Stimulated activated CD8-positive, alpha-beta memory T cell treated with anti-CD3 and anti-CD28 coated beads, Interleukin-7, amount 100 ng/mL, for 24 hours (primary cell): Measurements from ENCODE around the gene C2orf81.
"Not testable (repeated sequence)": the region's sequence is repeated elsewhere in the genome, so short reads cannot be mapped to it uniquely, and the experiment has no call there.

Experiments
- DNase-seq: peaks from one replicate; pipeline ENCODE4 v3.0.0-alpha.2; 2020; ENCODE audit warnings: low read depth

The C2orf81 gene

DNA sequence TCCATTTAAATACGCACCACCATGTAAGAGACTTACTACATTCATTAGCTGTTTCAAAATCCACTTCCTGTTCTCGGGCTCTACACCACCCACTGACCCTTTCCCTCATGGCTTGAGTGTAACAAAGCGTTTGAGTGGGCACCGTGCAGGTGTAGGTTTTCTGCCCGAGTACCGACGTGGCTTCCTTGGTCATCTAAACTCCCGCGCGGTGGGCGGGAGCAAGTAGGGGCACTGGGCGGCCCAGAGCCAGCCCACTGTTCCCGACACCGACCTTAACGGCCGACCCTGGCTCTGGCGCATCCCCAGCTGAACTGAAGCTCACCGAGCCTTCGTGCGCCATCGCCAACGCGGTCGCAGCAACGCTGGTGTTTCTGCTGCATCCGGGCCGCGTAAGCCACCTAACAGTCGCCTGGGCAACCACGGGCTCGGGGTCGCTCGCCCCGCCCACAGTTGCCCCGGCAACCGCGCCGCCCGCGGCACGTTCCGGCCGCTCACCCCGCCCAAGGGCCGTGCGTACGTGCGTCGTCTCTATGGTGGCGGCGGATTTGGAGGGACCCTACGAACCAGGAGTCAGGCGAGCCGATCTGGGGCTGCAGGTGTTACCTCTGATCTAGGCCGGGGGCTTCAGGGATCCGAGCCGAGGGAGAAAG lies at the start of gene C2orf81, which contains the start of gene WDR54:
Gene C2orf81 (minus strand): TSS at position 399 of the 650 bp plus-strand sequence. CDS start 59 bp downstream, at position 340.
Gene WDR54 (plus strand): TSS at position 510 of the 650 bp plus-strand sequence. CDS start 424 bp downstream, outside the sequence.
- peak; percentile 77 for DNase-seq

DNA sequence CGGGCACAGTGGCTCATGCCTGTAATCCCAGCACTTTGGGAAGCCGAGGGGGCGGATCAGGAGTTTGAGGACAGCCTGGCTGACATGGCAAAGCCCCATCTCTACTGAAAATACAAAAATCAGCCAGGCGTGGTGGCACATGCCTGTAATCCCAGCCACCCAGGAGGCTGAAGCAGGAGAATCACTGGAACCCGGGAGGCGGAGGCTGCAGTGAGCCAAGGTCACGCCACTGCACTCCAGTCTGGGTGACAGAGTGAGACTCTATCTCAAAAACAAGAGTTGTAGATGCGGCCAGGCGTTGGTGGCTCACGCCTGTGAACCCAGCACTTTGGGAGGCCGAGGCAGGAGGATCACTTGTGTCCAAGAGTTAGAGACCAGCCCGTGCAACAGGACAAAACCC lies 49.3 kb upstream of the C2orf81 start:
- DNase-seq, result not testable (repeated sequence)

- no peak for DNase-seq
Observed at GRCh38 chr2:74464406-74464805, 43.0 kb upstream of the C2orf81 start.

DNA sequence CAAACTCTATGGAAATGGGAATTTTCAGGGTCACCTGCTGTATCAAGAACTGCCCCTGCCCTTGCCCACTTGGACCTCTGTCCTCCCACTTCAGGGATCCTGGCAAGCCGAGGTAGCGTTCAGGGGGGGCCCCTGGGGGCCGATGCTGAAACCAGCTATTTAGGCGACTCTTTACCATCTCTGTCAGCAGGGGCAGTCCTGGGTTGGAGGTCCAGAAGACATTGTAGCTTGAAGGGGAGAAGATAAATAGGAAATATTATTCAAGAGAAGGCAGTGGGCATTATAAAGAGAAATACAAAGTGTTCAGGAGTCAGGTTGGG lies 41.3 kb upstream of the C2orf81 start:
- DNase-seq, result no peak

GRCh38 chr2:74462054-74462785 lies 40.8 kb upstream of the C2orf81 start:
- no peak for DNase-seq

DNA sequence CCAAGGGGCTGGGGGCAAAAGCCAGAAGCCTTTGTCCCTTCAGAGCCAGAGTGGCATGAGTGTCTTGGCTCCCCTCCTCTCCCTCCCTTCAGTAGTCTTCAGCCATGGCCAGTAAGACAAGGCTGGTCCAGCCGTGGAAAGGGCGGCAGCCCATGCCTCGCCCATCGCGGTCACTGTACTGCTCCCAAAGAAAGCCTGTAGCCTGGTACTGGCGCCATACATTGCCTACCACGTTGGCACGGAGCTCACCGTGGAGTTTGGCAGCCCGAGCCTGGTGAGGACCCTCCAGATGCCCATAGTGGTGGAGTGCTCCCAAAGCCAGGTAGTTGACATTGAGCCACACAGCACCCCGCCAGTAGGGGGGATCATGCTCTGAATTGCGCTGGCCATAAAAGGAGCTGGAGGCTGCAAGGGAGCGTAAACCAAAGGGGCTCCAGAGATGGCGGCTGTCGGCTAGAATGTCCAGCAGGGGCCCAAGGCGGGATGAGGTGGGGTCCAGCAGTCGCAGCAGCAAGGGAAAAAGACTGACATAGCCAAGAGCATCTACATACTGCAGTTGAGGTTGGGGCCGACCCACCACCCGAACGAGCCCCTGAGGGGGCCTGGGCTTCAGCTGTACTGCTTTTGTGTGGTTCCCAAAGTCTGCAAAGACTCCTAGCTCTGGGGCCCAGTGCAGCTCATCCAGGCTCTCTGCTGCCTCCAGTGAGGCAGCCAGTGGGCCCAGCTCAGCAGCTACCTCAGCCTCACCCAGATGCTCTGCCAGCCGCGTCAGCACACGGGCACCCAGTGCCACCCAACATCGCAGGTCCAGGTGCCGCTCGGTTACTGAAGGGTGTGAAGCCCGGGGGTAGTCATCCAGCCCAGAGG lies 40.0 kb upstream of the C2orf81 start:
- no peak for DNase-seq

GRCh38 chr2:74460187-74460586 lies 38.8 kb upstream of the C2orf81 start:
- not testable (repeated sequence) for DNase-seq

GRCh38 chr2:74459503-74460118 lies 38.2 kb upstream of the C2orf81 start:
- not testable (repeated sequence) for DNase-seq

DNA sequence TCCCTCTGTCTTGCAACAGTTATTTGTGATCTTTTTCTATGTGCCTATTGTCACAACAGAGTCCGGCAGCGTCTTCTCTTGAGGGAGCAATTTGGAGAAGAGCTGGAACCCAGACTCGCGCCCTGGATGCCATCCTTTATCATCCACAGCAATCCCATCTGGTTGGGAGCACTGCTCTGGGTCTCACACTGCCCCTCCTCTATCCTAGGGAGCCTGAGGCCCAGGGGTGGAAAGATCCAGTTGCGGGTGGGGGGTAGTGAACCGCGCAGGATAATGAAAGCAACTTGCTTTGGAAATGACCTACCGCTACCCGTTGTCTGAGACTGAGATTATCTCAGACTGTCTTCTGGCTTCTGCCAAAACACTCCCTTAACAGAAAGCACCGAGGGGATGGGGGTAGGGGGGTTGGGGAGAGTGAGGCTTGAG lies 37.5 kb upstream of the C2orf81 start:
- no peak for DNase-seq

DNA sequence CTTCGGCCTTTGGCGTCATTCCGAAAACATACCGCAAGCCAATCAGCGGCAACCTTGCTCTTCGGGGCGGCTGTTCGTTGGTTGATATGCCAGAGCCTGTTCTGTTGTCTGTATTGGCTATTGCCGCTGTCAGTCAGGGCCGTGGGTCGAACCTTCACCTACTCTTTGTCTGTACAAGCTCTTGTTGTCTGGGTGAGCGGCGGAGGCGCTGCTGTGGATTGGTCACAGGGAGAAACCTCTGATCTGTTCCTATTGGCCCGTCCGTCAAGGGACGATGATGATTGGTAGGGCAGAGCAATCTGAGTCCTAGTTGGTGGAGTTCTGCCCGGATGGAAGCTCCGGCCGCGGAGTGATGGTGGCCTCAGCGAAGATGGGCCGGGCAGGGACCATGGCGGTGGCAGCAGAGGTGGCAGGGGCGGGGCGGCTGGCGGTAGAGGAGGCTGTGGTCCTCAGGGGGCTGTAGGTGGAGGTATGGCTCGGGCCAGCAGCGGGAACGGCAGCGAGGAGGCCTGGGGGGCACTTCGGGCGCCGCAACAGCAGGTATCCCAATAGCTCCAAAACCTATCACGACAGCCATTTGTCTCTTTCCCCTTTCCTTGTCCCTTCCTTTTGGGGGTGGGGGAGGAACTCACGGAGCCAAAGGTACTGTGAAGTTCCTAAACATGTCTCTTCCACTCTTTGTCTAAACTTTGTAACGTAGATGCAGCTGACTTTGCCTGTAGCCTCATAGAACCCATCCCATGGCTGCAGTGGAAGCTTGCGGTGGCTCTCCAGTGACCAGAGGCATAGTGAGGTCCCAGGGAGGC lies 36.9 kb upstream of the C2orf81 start, which contains the start of gene WBP1:
Gene WBP1 (plus strand): TSS at position 307 of the 806 bp plus-strand sequence. CDS start 165 bp downstream, at position 472.
- peak; percentile 97 for DNase-seq

DNA sequence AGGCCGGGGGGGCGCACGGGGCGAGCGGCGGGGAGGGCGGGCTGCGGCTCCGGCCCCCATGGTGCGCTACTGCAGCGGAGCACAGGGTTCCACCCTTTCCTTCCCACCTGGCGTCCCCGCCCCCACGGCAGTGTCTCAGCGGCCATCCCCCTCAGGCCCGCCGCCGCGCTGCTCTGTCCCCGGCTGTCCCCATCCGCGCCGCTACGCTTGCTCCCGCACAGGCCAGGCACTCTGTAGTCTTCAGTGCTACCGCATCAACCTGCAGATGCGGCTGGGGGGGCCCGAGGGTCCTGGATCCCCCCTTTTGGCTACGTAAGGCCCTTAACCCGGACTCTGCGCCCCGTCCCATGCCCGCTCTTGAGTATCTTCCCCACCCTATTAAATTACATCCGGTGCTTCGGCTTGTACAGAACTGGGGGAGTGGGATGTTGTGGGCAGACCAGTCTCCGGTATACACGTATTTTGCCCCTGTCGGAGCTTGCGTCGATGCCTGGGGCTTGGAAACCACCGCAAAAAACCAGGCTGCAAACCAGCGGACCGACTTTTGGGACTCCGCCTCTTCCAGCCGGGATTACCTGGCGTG lies 36.2 kb upstream of the C2orf81 start:
- DNase-seq, result peak; percentile 63

GRCh38 chr2:74457129-74457548 lies 35.7 kb upstream of the C2orf81 start:
- DNase-seq, result no peak

- peak; percentile 94 for DNase-seq
Observed at GRCh38 chr2:74454654-74455511, 33.5 kb upstream of the C2orf81 start, which contains the start of gene INO80B. TSS of gene INO80B (plus strand) at chr2:74455087. CDS start at chr2:74455117, 30 bp downstream.

DNA sequence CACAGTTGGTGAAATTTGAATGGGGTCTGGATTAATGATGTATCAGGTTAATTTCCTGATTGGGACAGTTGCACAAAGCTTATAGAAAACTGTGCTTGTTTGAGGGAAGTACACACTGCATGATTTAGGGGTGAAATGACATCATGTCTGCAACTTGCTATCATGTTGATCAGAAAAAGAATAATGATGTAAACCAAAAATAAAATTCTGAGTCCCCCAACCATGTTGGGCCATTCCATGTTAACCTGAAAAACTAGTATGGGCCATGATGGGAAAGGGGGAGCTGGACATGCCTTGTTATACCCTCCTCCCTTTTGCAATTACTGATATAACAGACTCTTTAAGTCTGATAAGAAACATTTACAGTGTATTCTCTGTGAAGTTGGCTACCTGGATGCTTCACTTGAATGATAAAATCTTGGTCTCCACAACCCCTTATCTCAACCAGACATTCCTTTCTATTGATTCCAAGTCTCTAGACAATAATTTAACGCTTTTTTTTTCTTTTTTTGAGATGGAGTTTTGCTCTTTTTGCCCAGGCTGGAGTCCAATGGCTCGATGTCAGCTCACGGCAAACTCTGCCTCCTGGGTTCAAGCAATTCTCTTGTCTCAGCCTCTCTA lies 29.3 kb upstream of the C2orf81 start:
- DNase-seq, result no peak

DNA sequence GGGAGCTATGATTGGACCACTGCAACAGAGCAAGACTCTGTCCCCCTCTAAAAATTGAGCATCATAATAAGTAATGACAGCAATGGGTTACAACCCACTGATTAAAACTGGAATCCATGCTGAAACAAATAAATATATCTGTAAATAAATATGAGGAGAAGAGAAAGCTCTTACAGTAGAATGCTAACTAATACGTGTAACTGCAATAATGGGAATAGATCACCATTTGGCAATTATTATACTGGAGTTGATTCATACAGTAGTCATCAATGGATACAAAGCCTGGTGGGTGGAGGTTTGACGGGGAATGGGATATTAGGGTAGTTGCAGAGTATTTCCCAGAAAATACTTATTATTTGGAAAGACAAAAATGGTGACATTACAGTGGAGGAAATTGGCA lies 27.4 kb upstream of the C2orf81 start:
- DNase-seq, result no peak

DNA sequence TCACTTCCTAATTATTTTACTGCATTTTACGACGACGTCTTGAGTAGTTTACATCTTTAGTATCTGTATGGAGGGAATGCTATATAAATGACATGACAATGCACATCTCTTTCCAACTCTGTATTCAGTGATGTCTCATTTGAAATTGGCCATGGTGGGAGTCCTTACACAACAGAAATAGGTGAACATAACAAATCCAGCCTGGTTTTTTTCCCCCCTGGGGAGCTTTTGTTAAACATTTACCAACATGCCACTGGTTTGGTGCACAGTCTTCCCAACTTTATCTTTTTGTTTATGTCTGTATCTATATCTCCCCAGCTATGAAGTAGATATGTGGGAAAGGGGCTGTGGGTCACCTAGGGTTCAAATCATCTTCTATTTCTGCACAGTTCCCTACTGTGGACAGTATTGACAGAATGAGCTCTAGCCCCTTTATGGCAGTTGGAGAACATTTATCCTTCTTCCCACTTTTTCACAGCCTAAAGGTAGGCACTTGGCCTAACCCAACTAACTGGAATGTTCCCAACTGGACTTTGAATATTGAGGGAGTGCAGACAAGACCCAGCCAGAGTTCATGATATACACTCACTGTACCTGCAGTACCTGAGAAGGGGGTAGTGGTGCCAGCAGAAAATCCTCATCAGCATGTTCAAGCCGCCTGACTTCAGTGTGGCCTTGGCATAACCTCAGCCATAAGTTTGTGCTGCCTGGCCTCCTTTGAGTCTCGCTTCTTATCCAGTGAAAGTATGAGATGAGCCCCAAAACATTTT lies 26.0 kb upstream of the C2orf81 start:
- no peak for DNase-seq

DNA sequence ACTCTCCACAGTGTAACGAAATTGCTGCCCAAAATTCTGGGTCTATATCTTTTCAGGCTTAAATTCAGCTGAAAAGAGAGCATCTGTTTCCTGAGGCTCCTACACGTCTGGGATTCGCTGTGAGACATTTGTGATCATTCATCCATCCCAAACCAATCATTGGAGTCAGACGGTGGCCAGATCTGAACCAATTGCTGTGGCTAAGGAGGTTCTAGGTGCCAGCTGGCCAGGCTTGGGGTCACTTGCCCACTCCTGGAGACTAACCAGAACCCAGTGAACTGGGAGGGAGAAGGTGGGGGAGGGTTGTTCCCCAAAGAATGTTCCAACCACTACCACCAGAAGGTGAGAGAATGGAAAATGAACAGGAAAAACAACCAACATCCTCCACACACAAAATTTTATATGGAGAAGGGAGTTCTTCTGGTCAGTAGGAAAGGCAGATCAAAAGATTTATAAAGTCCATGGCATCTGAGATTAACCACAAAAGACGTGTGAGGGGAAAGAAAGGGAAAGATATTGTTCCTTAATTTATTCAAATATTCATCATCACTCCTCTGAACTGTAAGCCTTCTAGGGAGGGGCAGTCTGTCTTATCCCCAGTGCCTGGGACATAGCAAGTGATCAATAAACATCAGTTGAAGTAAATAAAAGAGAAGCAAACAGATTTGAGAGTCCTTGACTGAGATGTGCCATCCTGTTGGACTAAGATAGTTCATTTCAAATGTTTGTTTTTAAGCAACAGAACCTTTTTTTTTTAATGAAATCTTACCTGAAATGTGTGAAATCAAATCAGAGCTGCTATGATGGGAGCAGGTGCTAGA lies 23.3 kb upstream of the C2orf81 start:
- DNase-seq, result no peak
